ENCODE data around the gene RASGEF1C. TPM values are rescaled to one million over a fixed set of nuclear protein-coding genes. Genes with fewer than 3 reads are reported as not detected.

The RASGEF1C gene
- 1 to 10 TPM; 2.1 to 4.5 (median 2.8) TPM for polyA plus RNA-seq (ENCODE audit: insufficient read length in 10 of 10)
- long read RNA-seq, donor 1 = 0 reads
- long read RNA-seq, donor 2 = 0 reads
- long read RNA-seq, donor 3 = 0 reads
- long read RNA-seq, donor 4 = 0 reads
- long read RNA-seq, donor 5, partial matches to known transcripts = 0 of 2 reads
- long read RNA-seq, donor 5, other reads (novel, unspliced or antisense) = 0 of 2 reads
- long read RNA-seq, donor 6, partial matches to known transcripts = 0 of 2 reads
- long read RNA-seq, donor 6, other reads (novel, unspliced or antisense) = 0 of 2 reads
- long read RNA-seq, donor 7 = 0 reads
- long read RNA-seq, donor 8 = 0 reads
- long read RNA-seq, donor 9, partial matches to known transcripts = 0 of 1 reads
- long read RNA-seq, donor 9, other reads (novel, unspliced or antisense) = 0 of 1 reads

- peak; percentile 51 to 84 (median 81) for DNase-seq
Observed at GRCh38 chr5:180209137-180209581, at the start of gene RASGEF1C. Gene RASGEF1C, minus strand, starts transcription at chr5:180209211. Its CDS starts 71,159 bp downstream, at chr5:180138052.

- DNase-seq = peak in 1 of 3 donors; percentile 16
Observed at GRCh38 chr5:180253036-180253824, 44.2 kb upstream of the RASGEF1C start.

GRCh38 chr5:180251887-180252286 lies 42.9 kb upstream of the RASGEF1C start:
- DNase-seq = no peak

GRCh38 chr5:180251141-180251540 lies 42.1 kb upstream of the RASGEF1C start:
- DNase-seq = no peak

- DNase-seq = no peak
Observed at GRCh38 chr5:180250329-180250728, 41.3 kb upstream of the RASGEF1C start.

- no peak for DNase-seq
Observed at GRCh38 chr5:180241600-180241999, 32.6 kb upstream of the RASGEF1C start.

GRCh38 chr5:180238631-180239030 lies 29.6 kb upstream of the RASGEF1C start:
- DNase-seq = no peak

GRCh38 chr5:180235846-180236245 lies 26.8 kb upstream of the RASGEF1C start:
- DNase-seq = no peak

GRCh38 chr5:180235077-180235476 lies 26.1 kb upstream of the RASGEF1C start:
- DNase-seq = no peak

GRCh38 chr5:180234271-180234670 lies 25.3 kb upstream of the RASGEF1C start:
- DNase-seq = no peak

- DNase-seq = no peak
Observed at GRCh38 chr5:180233729-180234128, 24.7 kb upstream of the RASGEF1C start.

GRCh38 chr5:180230017-180230416 lies 21.0 kb upstream of the RASGEF1C start:
- DNase-seq = no peak

- no peak for DNase-seq
Observed at GRCh38 chr5:180222056-180222455, 13.0 kb upstream of the RASGEF1C start.

- no peak for DNase-seq
Observed at GRCh38 chr5:180217797-180218196, 8.8 kb upstream of the RASGEF1C start.

GRCh38 chr5:180216646-180217171 lies 7.7 kb upstream of the RASGEF1C start:
- no peak for DNase-seq

GRCh38 chr5:180215783-180216630 lies 7.0 kb upstream of the RASGEF1C start:
- DNase-seq = no peak

GRCh38 chr5:180214870-180215770 lies 6.1 kb upstream of the RASGEF1C start:
- DNase-seq = no peak

- DNase-seq = no peak
Observed at GRCh38 chr5:180213657-180214207, 4.7 kb upstream of the RASGEF1C start.

- DNase-seq = no peak
Observed at GRCh38 chr5:180213256-180213600, 4.2 kb upstream of the RASGEF1C start.

Measured in muscle of back (tissue), 13 donors.